Measurements from ENCODE around the gene TAF4.

Gene TAF4

GRCh38 chr20:61938839-61939690 lies 126.6 kb downstream of the TAF4 start:
- Histone ChIP-seq H3K4me1 (ENCODE audit: control extremely low read depth in 1 of 4, control insufficient read depth in 4 of 4, insufficient read depth in 4 of 4, low read length in 3 of 4) (no peaks in the 10 kb centered on the region), H3K4me3 (ENCODE audit: control insufficient read depth in 1 of 7, extremely low read depth in 1 of 7, insufficient read depth in 4 of 7, low read depth in 2 of 7, low read length in 6 of 7) (no peak overlapping the region), H3K36me3 (ENCODE audit: control insufficient read depth in 4 of 4, insufficient read depth in 4 of 4, low read length in 3 of 4) (no peaks in the 10 kb centered on the region), H3K9me3 (ENCODE audit: control extremely low read depth in 1 of 5, control insufficient read depth in 4 of 5, insufficient read depth in 2 of 5, low read depth in 1 of 5, low read length in 4 of 5) (no peaks in the 10 kb centered on the region), H3K27ac (ENCODE audit: insufficient read depth in 1 of 2, low read depth in 1 of 2, low read length in 2 of 2, poor library complexity in 1 of 2, severe bottlenecking in 2 of 2) (no peak overlapping the region), H3K27me3 (replicated peaks in 2 of 5; ENCODE audit: control insufficient read depth in 4 of 5, insufficient read depth in 5 of 5, low read length in 4 of 5) (no peaks in the 10 kb centered on the region)
- POLR2A ChIA-PET: no interaction called here
- WGBS (ENCODE audit: insufficient coverage): 89% methylated on average over 21 of the region's 27 CpGs
- no peak for DNase-seq
- CTCF ChIA-PET: no interaction called here

GRCh38 chr20:61937963-61938838 lies 127.5 kb downstream of the TAF4 start:
- Histone ChIP-seq H3K4me3 (ENCODE audit: control insufficient read depth in 1 of 7, extremely low read depth in 1 of 7, insufficient read depth in 4 of 7, low read depth in 2 of 7, low read length in 6 of 7) (no peak overlapping the region), H3K27me3 (replicated peaks in 2 of 5; ENCODE audit: control insufficient read depth in 4 of 5, insufficient read depth in 5 of 5, low read length in 4 of 5) (no peaks in the 10 kb centered on the region), H3K9me3 (ENCODE audit: control extremely low read depth in 1 of 5, control insufficient read depth in 4 of 5, insufficient read depth in 2 of 5, low read depth in 1 of 5, low read length in 4 of 5) (no peaks in the 10 kb centered on the region), H3K36me3 (ENCODE audit: control insufficient read depth in 4 of 4, insufficient read depth in 4 of 4, low read length in 3 of 4) (no peaks in the 10 kb centered on the region), H3K4me1 (ENCODE audit: control extremely low read depth in 1 of 4, control insufficient read depth in 4 of 4, insufficient read depth in 4 of 4, low read length in 3 of 4) (no peaks in the 10 kb centered on the region), H3K27ac (ENCODE audit: insufficient read depth in 1 of 2, low read depth in 1 of 2, low read length in 2 of 2, poor library complexity in 1 of 2, severe bottlenecking in 2 of 2) (no peak overlapping the region)
- ChIA-PET CTCF (no interaction called here), POLR2A (no interaction called here)
- no peak for DNase-seq
- WGBS (ENCODE audit: insufficient coverage): 89% methylated on average over 29 of the region's 31 CpGs

GRCh38 chr20:61937146-61937962 lies 128.3 kb downstream of the TAF4 start:
- H3K4me1 ChIP-seq (ENCODE audit: control extremely low read depth in 1 of 4, control insufficient read depth in 4 of 4, insufficient read depth in 4 of 4, low read length in 3 of 4): no peaks in the 10 kb centered on the region
- no peaks in the 10 kb centered on the region for H3K36me3 ChIP-seq (ENCODE audit: control insufficient read depth in 4 of 4, insufficient read depth in 4 of 4, low read length in 3 of 4)
- POLR2A ChIA-PET: no interaction called here
- no peak for DNase-seq
- H3K27ac ChIP-seq (ENCODE audit: insufficient read depth in 1 of 2, low read depth in 1 of 2, low read length in 2 of 2, poor library complexity in 1 of 2, severe bottlenecking in 2 of 2): no peak overlapping the region
- CTCF ChIA-PET: no interaction called here
- H3K9me3 ChIP-seq (ENCODE audit: control extremely low read depth in 1 of 5, control insufficient read depth in 4 of 5, insufficient read depth in 2 of 5, low read depth in 1 of 5, low read length in 4 of 5): no peaks in the 10 kb centered on the region
- H3K4me3 ChIP-seq (ENCODE audit: control insufficient read depth in 1 of 7, extremely low read depth in 1 of 7, insufficient read depth in 4 of 7, low read depth in 2 of 7, low read length in 6 of 7): no peak overlapping the region
- WGBS (ENCODE audit: insufficient coverage): 83% methylated on average over 8 of the region's 10 CpGs
- H3K27me3 ChIP-seq (replicated peaks in 2 of 5; ENCODE audit: control insufficient read depth in 4 of 5, insufficient read depth in 5 of 5, low read length in 4 of 5): no peaks in the 10 kb centered on the region

GRCh38 chr20:61936701-61937131 lies 129.0 kb downstream of the TAF4 start:
- no peak overlapping the region for H3K27ac ChIP-seq (ENCODE audit: insufficient read depth in 1 of 2, low read depth in 1 of 2, low read length in 2 of 2, poor library complexity in 1 of 2, severe bottlenecking in 2 of 2)
- H3K4me3 ChIP-seq (ENCODE audit: control insufficient read depth in 1 of 7, extremely low read depth in 1 of 7, insufficient read depth in 4 of 7, low read depth in 2 of 7, low read length in 6 of 7): no peak overlapping the region
- H3K4me1 ChIP-seq (ENCODE audit: control extremely low read depth in 1 of 4, control insufficient read depth in 4 of 4, insufficient read depth in 4 of 4, low read length in 3 of 4): no peaks in the 10 kb centered on the region
- no peak for DNase-seq
- 92% methylated on average over 24 of the region's 29 CpGs for WGBS (ENCODE audit: insufficient coverage)
- POLR2A ChIA-PET: no interaction called here
- no peaks in the 10 kb centered on the region for H3K9me3 ChIP-seq (ENCODE audit: control extremely low read depth in 1 of 5, control insufficient read depth in 4 of 5, insufficient read depth in 2 of 5, low read depth in 1 of 5, low read length in 4 of 5)
- no peaks in the 10 kb centered on the region for H3K27me3 ChIP-seq (replicated peaks in 2 of 5; ENCODE audit: control insufficient read depth in 4 of 5, insufficient read depth in 5 of 5, low read length in 4 of 5)
- no peaks in the 10 kb centered on the region for H3K36me3 ChIP-seq (ENCODE audit: control insufficient read depth in 4 of 4, insufficient read depth in 4 of 4, low read length in 3 of 4)
- CTCF ChIA-PET: no interaction called here

- Histone ChIP-seq H3K4me1 (ENCODE audit: control extremely low read depth in 1 of 4, control insufficient read depth in 4 of 4, insufficient read depth in 4 of 4, low read length in 3 of 4) (no peaks in the 10 kb centered on the region), H3K27ac (ENCODE audit: insufficient read depth in 1 of 2, low read depth in 1 of 2, low read length in 2 of 2, poor library complexity in 1 of 2, severe bottlenecking in 2 of 2) (no peak overlapping the region), H3K9me3 (ENCODE audit: control extremely low read depth in 1 of 5, control insufficient read depth in 4 of 5, insufficient read depth in 2 of 5, low read depth in 1 of 5, low read length in 4 of 5) (no peaks in the 10 kb centered on the region), H3K4me3 (ENCODE audit: control insufficient read depth in 1 of 7, extremely low read depth in 1 of 7, insufficient read depth in 4 of 7, low read depth in 2 of 7, low read length in 6 of 7) (no peak overlapping the region), H3K36me3 (ENCODE audit: control insufficient read depth in 4 of 4, insufficient read depth in 4 of 4, low read length in 3 of 4) (no peaks in the 10 kb centered on the region), H3K27me3 (replicated peaks in 2 of 5; ENCODE audit: control insufficient read depth in 4 of 5, insufficient read depth in 5 of 5, low read length in 4 of 5) (no peaks in the 10 kb centered on the region)
- no peak for DNase-seq
- CTCF ChIA-PET: no interaction called here
- WGBS (ENCODE audit: insufficient coverage): 95% methylated on average over 10 of the region's 14 CpGs
- POLR2A ChIA-PET: no interaction called here
These were observed 129.6 kb downstream of the TAF4 start for GRCh38 chr20:61935926-61936700.

GRCh38 chr20:61934716-61935530 lies 130.8 kb downstream of the TAF4 start:
- Histone ChIP-seq H3K4me3 (ENCODE audit: control insufficient read depth in 1 of 7, extremely low read depth in 1 of 7, insufficient read depth in 4 of 7, low read depth in 2 of 7, low read length in 6 of 7) (no peak overlapping the region), H3K4me1 (ENCODE audit: control extremely low read depth in 1 of 4, control insufficient read depth in 4 of 4, insufficient read depth in 4 of 4, low read length in 3 of 4) (no peaks in the 10 kb centered on the region), H3K27ac (ENCODE audit: insufficient read depth in 1 of 2, low read depth in 1 of 2, low read length in 2 of 2, poor library complexity in 1 of 2, severe bottlenecking in 2 of 2) (no peak overlapping the region), H3K9me3 (ENCODE audit: control extremely low read depth in 1 of 5, control insufficient read depth in 4 of 5, insufficient read depth in 2 of 5, low read depth in 1 of 5, low read length in 4 of 5) (no peaks in the 10 kb centered on the region), H3K36me3 (ENCODE audit: control insufficient read depth in 4 of 4, insufficient read depth in 4 of 4, low read length in 3 of 4) (peaks cover 0 to 2% (median 0%) of the 10 kb centered on the region in 4 experiments), H3K27me3 (replicated peaks in 2 of 5; ENCODE audit: control insufficient read depth in 4 of 5, insufficient read depth in 5 of 5, low read length in 4 of 5) (no peaks in the 10 kb centered on the region)
- CTCF ChIA-PET: no interaction called here
- no peak for DNase-seq
- POLR2A ChIA-PET: no interaction called here
- WGBS (ENCODE audit: insufficient coverage): 74% methylated on average over 24 of the region's 24 CpGs

Data from common myeloid progenitor, CD34-positive (primary cell).